ENCODE measurements around the gene CCDC33. TPM values are rescaled to one million over a fixed set of nuclear protein-coding genes. Genes with fewer than 3 reads are reported as not detected.

CCDC33 gene
- total RNA-seq, 4 donors from 2014 or later, result not detected

GRCh38 chr15:74203914-74204431, 32.2 kb upstream of the CCDC33 start:
- H3K4me3 ChIP-seq, result no peak overlapping the region
- TF ChIP-seq EP300 (IDR thresholded peaks at IDR 0.05) (peak in 1 of 2 donors; percentile 21), POLR2A (IDR thresholded peaks at IDR 0.05) (no peak), CTCF (IDR thresholded peaks at IDR 0.05) (no peak)
- peak; percentile 26 to 28 for DNase-seq (ENCODE audit: low spot score in 2 of 2)
- no peaks in the 10 kb centered on the region for H3K9me3 ChIP-seq
- H3K4me1 ChIP-seq, result peaks cover 0 to 49% (median 13%) of the 10 kb centered on the region in 4 donors
- H3K27me3 ChIP-seq, result peaks cover 0 to 3% of the 10 kb centered on the region in 2 donors
- no peaks in the 10 kb centered on the region for H3K36me3 ChIP-seq
- 29 to 43% methylated on average over 9 to 10 of the region's 10 CpGs for WGBS, 2 donors
- H3K27ac ChIP-seq, result no peak overlapping the region

DNA sequence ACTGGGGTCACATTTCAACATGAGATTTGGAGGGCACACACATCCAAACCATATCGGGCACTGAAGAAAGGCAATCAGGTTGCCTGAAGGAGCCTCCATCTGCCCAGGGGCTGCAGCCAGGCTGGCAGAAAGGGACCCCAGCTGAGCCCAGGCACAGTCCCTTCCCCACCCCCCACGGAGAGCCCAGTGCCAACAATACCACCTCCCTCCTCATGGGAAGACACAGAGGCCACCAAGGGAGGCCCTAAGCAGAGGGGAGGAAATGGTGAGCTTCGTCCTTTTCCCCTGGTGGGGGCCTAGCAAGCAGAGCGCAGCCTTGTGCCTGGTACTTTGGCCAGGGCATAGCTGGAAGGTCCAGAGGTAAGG, 30.6 kb upstream of the CCDC33 start:
- Histone ChIP-seq H3K27ac (no peak overlapping the region), H3K4me3 (no peak overlapping the region), H3K9me3 (no peaks in the 10 kb centered on the region), H3K36me3 (no peaks in the 10 kb centered on the region), H3K27me3 (peaks cover 0 to 3% of the 10 kb centered on the region in 2 donors), H3K4me1 (peaks cover 0 to 39% (median 10%) of the 10 kb centered on the region in 4 donors)
- no peak for DNase-seq (ENCODE audit: low spot score in 2 of 2)
- 78 to 83% methylated on average over 3 to 4 of the region's 4 CpGs for WGBS, 2 donors
- no peak for TF ChIP-seq POLR2A (IDR thresholded peaks at IDR 0.05)
- no peak for TF ChIP-seq CTCF (IDR thresholded peaks at IDR 0.05)
- TF ChIP-seq EP300 (IDR thresholded peaks at IDR 0.05), result no peak

GRCh38 chr15:74206801-74207281, 29.3 kb upstream of the CCDC33 start:
- DNase-seq (ENCODE audit: low spot score in 2 of 2), result no peak
- peaks cover 0 to 26% (median 4%) of the 10 kb centered on the region in 4 donors for H3K4me1 ChIP-seq
- no peak overlapping the region for H3K27ac ChIP-seq
- no peaks in the 10 kb centered on the region for H3K36me3 ChIP-seq
- H3K27me3 ChIP-seq, result peaks cover 0 to 2% of the 10 kb centered on the region in 2 donors
- TF ChIP-seq CTCF (IDR thresholded peaks at IDR 0.05) (no peak), EP300 (IDR thresholded peaks at IDR 0.05) (no peak), POLR2A (IDR thresholded peaks at IDR 0.05) (no peak)
- H3K4me3 ChIP-seq, result no peak overlapping the region
- 56 to 59% methylated on average over 4 to 6 of the region's 6 CpGs for WGBS, 2 donors
- peaks cover 0 to 3% (median 0%) of the 10 kb centered on the region in 4 donors for H3K9me3 ChIP-seq

GRCh38 chr15:74207652-74208440, 28.3 kb upstream of the CCDC33 start:
- WGBS, 2 donors, result 67 to 73% methylated on average over 16 of the region's 16 CpGs

More at GRCh38 chr15:74207652-74208440, 28.3 kb upstream of the CCDC33 start:
- TF ChIP-seq EP300 (IDR thresholded peaks at IDR 0.05) (no peak), POLR2A (IDR thresholded peaks at IDR 0.05) (no peak), CTCF (IDR thresholded peaks at IDR 0.05) (no peak)
- DNase-seq (ENCODE audit: low spot score in 2 of 2), result no peak
- H3K4me3 ChIP-seq, result no peak overlapping the region
- H3K27ac ChIP-seq, result no peak overlapping the region
- peaks cover 0 to 3% (median 0%) of the 10 kb centered on the region in 4 donors for H3K9me3 ChIP-seq
- peaks cover 0 to 16% (median 0%) of the 10 kb centered on the region in 4 donors for H3K4me1 ChIP-seq
- H3K36me3 ChIP-seq, result no peaks in the 10 kb centered on the region
- no peaks in the 10 kb centered on the region for H3K27me3 ChIP-seq
